H1 (cell line): ENCODE results near the gene FBXW8. TPM values are rescaled to one million over a fixed set of nuclear protein-coding genes. Genes with fewer than 3 reads are reported as not detected.

Experiments
- CTCF ChIA-PET: fragments of 300-600 bp; sonication (Branson Sonifier 250); formaldehyde crosslinking; loops from one replicate; lab custom pipeline; 2021; ENCODE audit not compliant: partially characterized antibody; lab: Charles Lee
- POLR2A ChIA-PET: fragments of 300-600 bp; sonication (Branson Sonifier 250); formaldehyde crosslinking; loops from one replicate; lab custom pipeline; 2021; ENCODE audit warnings: inconsistent platforms; ENCODE audit not compliant: partially characterized antibody; lab: Charles Lee
- DNase-seq, 2 experiments: peaks; one replicate each; pipeline versions ENCODE4 v3.0.0 to v3.0.0-alpha.2; 2010 to 2022; ENCODE audit warnings: low spot score in 2 of 2, low read depth in 1 of 2, mixed read lengths in 1 of 2
- FAIRE-seq: peaks from 2 replicates; lab custom pipeline; 2011; peaks lifted over from hg19 to GRCh38; lab: Jason Lieb, UNC
- H2AFZ ChIP-seq: 2 replicates; pipeline ENCODE4 v1.8.1; 2012; ENCODE audit warnings: low read length, inconsistent platforms
- H2AK5ac ChIP-seq: 2 replicates; pipeline ENCODE4 v1.6.1; 2013; ENCODE audit warnings: low read depth, low read length
- H2BK120ac ChIP-seq: replicated peaks from 2 replicates; pipeline ENCODE3; 2013; ENCODE audit warnings: low read depth, low read length, inconsistent platforms
- H2BK12ac ChIP-seq: 2 replicates; pipeline ENCODE4 v1.6.1; 2013; ENCODE audit warnings: low read depth, low read length
- H2BK15ac ChIP-seq: 2 replicates; pipeline ENCODE4 v1.6.1; 2013; ENCODE audit warnings: low read length
- H2BK20ac ChIP-seq: 2 replicates; pipeline ENCODE4 v1.6.1; 2013; ENCODE audit warnings: low read length
- H2BK5ac ChIP-seq: 2 replicates; pipeline ENCODE4 v1.6.1; 2013; ENCODE audit warnings: low read depth, low read length
- H3K14ac ChIP-seq: 2 replicates; pipeline ENCODE4 v1.6.1; 2013; ENCODE audit warnings: inconsistent platforms; ENCODE audit not compliant: insufficient read length
- H3K18ac ChIP-seq: 2 replicates; pipeline ENCODE4 v1.6.1; 2013; ENCODE audit warnings: low read length; ENCODE audit errors: extremely low read depth
- H3K23ac ChIP-seq: 2 replicates; pipeline ENCODE4 v1.6.1; 2013; ENCODE audit warnings: inconsistent platforms; ENCODE audit not compliant: insufficient read length
- H3K23me2 ChIP-seq: 2 replicates; pipeline ENCODE4 v1.6.1; 2013; ENCODE audit warnings: low read depth, low read length
- H3K27ac ChIP-seq: 2 replicates; pipeline ENCODE4 v1.6.1; 2011; ENCODE audit warnings: low read depth, low read length, inconsistent platforms
- H3K27me3 ChIP-seq, 4 experiments: replicated peaks in 1 of 4; 1 replicate in 1 of 4; 2 replicates in 3 of 4; pipeline versions ENCODE4 v1.6.1 to v1.8.1; 2011 to 2013; ENCODE audit warnings: low read length in 3 of 4, mild to moderate bottlenecking in 3 of 4, inconsistent platforms in 2 of 4, mixed read lengths in 2 of 4, moderate library complexity in 1 of 4; ENCODE audit not compliant: control insufficient read depth in 3 of 4, insufficient read depth in 3 of 4; ENCODE audit errors: extremely low read depth in 1 of 4
- H3K36me3 ChIP-seq, 4 experiments: 2 replicates each; pipeline versions ENCODE4 v1.6.1 to v1.8.1; 2011 to 2013; ENCODE audit warnings: mild to moderate bottlenecking in 4 of 4, low read length in 3 of 4, moderate library complexity in 2 of 4, control low read depth in 1 of 4, inconsistent platforms in 1 of 4; ENCODE audit not compliant: insufficient read depth in 4 of 4, control insufficient read depth in 2 of 4
- H3K4ac ChIP-seq: replicated peaks from 2 replicates; pipeline ENCODE3; 2013; ENCODE audit warnings: low read length, low read depth, mixed read lengths, inconsistent platforms; ENCODE audit not compliant: insufficient read length
- H3K4me1 ChIP-seq, 4 experiments: replicated peaks in 1 of 4; 1 replicate in 1 of 4; 2 replicates in 3 of 4; pipeline versions ENCODE4 v1.6.1 to v1.8.1; 2011 to 2013; ENCODE audit warnings: low read length in 3 of 4, inconsistent platforms in 2 of 4, mixed read lengths in 1 of 4; ENCODE audit not compliant: insufficient read depth in 4 of 4, control insufficient read depth in 3 of 4
- H3K4me2 ChIP-seq, 2 experiments: 2 replicates each; pipeline versions ENCODE4 v1.6.1 to v1.8.1; 2011 to 2013; ENCODE audit warnings: low read depth in 2 of 2, low read length in 2 of 2, control low read depth in 1 of 2, inconsistent platforms in 1 of 2, mild to moderate bottlenecking in 1 of 2; ENCODE audit not compliant: insufficient read depth in 1 of 2
- H3K4me3 ChIP-seq, 4 experiments: fragments of 200-600, 300-600 bp in 1 of 4; sonication (generic), shearing (Covaris generic), sonication (Bioruptor Twin) in 1 of 4; 2 replicates each; pipeline versions ENCODE4 v1.5.1 to v1.8.1; 2011 to 2016; ENCODE audit warnings: low read length in 4 of 4, low read depth in 3 of 4, control low read depth in 2 of 4, inconsistent platforms in 2 of 4, mild to moderate bottlenecking in 2 of 4, mixed read lengths in 1 of 4, moderate library complexity in 1 of 4; ENCODE audit not compliant: insufficient read depth in 2 of 4; ENCODE audit errors: extremely low read depth in 1 of 4
- H3K56ac ChIP-seq: replicated peaks from 2 replicates; pipeline ENCODE3; 2013; ENCODE audit warnings: low read depth, mild to moderate bottlenecking, mixed read lengths, low read length, inconsistent platforms; ENCODE audit not compliant: insufficient read length
- H3K79me1 ChIP-seq: 2 replicates; pipeline ENCODE4 v1.6.1; 2013; ENCODE audit warnings: low read depth, low read length, control low read depth
- H3K79me2 ChIP-seq, 2 experiments: 2 replicates each; pipeline versions ENCODE4 v1.6.1 to v1.8.1; 2012 to 2013; ENCODE audit warnings: low read length in 2 of 2, mild to moderate bottlenecking in 2 of 2, inconsistent platforms in 1 of 2; ENCODE audit not compliant: insufficient read depth in 2 of 2, control insufficient read depth in 1 of 2
- H3K9ac ChIP-seq, 4 experiments: replicated peaks in 1 of 4; 1 replicate in 1 of 4; 2 replicates in 3 of 4; pipeline versions ENCODE4 v1.6.1 to v1.8.1; 2011 to 2013; ENCODE audit warnings: low read depth in 3 of 4, low read length in 3 of 4, control low read depth in 2 of 4, mild to moderate bottlenecking in 2 of 4, moderate library complexity in 2 of 4, inconsistent platforms in 1 of 4; ENCODE audit errors: extremely low read depth in 1 of 4
- H3K9me3 ChIP-seq, 2 experiments: 2 replicates each; pipeline versions ENCODE4 v1.6.1 to v1.8.1; 2012 to 2013; ENCODE audit warnings: mild to moderate bottlenecking in 2 of 2, moderate library complexity in 2 of 2, control low read depth in 1 of 2, inconsistent platforms in 1 of 2, low read depth in 1 of 2, low read length in 1 of 2, mixed read lengths in 1 of 2; ENCODE audit not compliant: insufficient read depth in 2 of 2
- H4K20me1 ChIP-seq, 2 experiments: replicated peaks in 1 of 2; 2 replicates each; pipeline versions ENCODE3 to v1.8.1; 2011 to 2013; ENCODE audit warnings: inconsistent platforms in 2 of 2, low read length in 2 of 2, mild to moderate bottlenecking in 1 of 2; ENCODE audit not compliant: insufficient read depth in 2 of 2, control insufficient read depth in 1 of 2
- H4K5ac ChIP-seq: 2 replicates; pipeline ENCODE4 v1.6.1; 2013; ENCODE audit warnings: low read length, low read depth, mixed read lengths, inconsistent platforms; ENCODE audit not compliant: insufficient read length
- H4K8ac ChIP-seq: 2 replicates; pipeline ENCODE4 v1.8.0; 2013; ENCODE audit warnings: mild to moderate bottlenecking, moderate library complexity, low read length, inconsistent platforms; ENCODE audit not compliant: insufficient read depth; ENCODE audit errors: extremely low read depth
- H4K91ac ChIP-seq: replicated peaks from 2 replicates; pipeline ENCODE3; 2013; ENCODE audit warnings: low read length, mixed read lengths, inconsistent platforms; ENCODE audit not compliant: insufficient read length
- ASH2L ChIP-seq: fragments of 200-600, 300-600 bp; sonication (generic); IDR thresholded peaks from one replicate; pipeline ENCODE4 v1.7.1; 2017; ENCODE audit warnings: low read length
- CEBPB ChIP-seq: IDR thresholded peaks from 2 replicates; pipeline ENCODE4 v1.6.1; 2012; ENCODE audit warnings: low read depth, low read length
- CREB1 ChIP-seq: IDR thresholded peaks from 2 replicates; pipeline ENCODE4 v1.6.1; 2012; ENCODE audit warnings: inconsistent platforms
- CTBP2 ChIP-seq: IDR thresholded peaks from 2 replicates; pipeline ENCODE4 v1.7.0; 2011; ENCODE audit warnings: borderline replicate concordance, mild to moderate bottlenecking, moderate library complexity, mixed read lengths, low read length; ENCODE audit not compliant: insufficient read depth, insufficient read length
- FOSL1 ChIP-seq: IDR thresholded peaks from 2 replicates; pipeline ENCODE4 v1.6.1; 2011; ENCODE audit warnings: mild to moderate bottlenecking, low read depth, low read length, moderate library complexity; ENCODE audit not compliant: insufficient read depth
- GABPA ChIP-seq: IDR thresholded peaks from 2 replicates; pipeline ENCODE4 v1.6.1; 2011; ENCODE audit warnings: mild to moderate bottlenecking, low read length, moderate library complexity, borderline replicate concordance; ENCODE audit not compliant: insufficient read depth
- HDAC2 ChIP-seq, 2 experiments: fragments of 300-600 bp in 1 of 2; sonication (generic) in 1 of 2; IDR thresholded peaks; 2 replicates each; pipeline ENCODE4 v1.6.1; 2011 to 2012; ENCODE audit warnings: low read depth in 2 of 2, low read length in 2 of 2, mild to moderate bottlenecking in 2 of 2, moderate library complexity in 2 of 2, borderline replicate concordance in 1 of 2, inconsistent platforms in 1 of 2
- HDAC6 ChIP-seq: IDR thresholded peaks from one replicate; pipeline ENCODE4 v1.7.1; 2012; ENCODE audit warnings: low read depth, mild to moderate bottlenecking, inconsistent platforms, low read length, moderate library complexity
- JUND ChIP-seq: IDR thresholded peaks from 2 replicates; pipeline ENCODE4 v1.6.1; 2011; ENCODE audit warnings: mild to moderate bottlenecking, improper control_type of control experiment, low read length
- KDM4A ChIP-seq: IDR thresholded peaks from one replicate; pipeline ENCODE4 v1.7.1; 2012; ENCODE audit warnings: low read depth, mild to moderate bottlenecking, moderate library complexity, low read length, inconsistent platforms; ENCODE audit not compliant: severe bottlenecking
- MAFK ChIP-seq: IDR thresholded peaks from 2 replicates; pipeline ENCODE4 v1.6.1; 2012; ENCODE audit warnings: low read depth, mild to moderate bottlenecking, improper control_type of control experiment, low read length
- PHF8 ChIP-seq: fragments of 200-600 bp; sonication (generic); conservative IDR thresholded peaks from 2 replicates; pipeline ENCODE4 v1.7.1; 2012; ENCODE audit warnings: low read depth, mild to moderate bottlenecking, inconsistent platforms, low read length, moderate library complexity
- SIN3A ChIP-seq, 2 experiments: IDR thresholded peaks in 1 of 2; conservative IDR thresholded peaks in 1 of 2; 2 replicates each; pipeline ENCODE4 v1.6.1; 2011 to 2012; ENCODE audit warnings: low read length in 2 of 2, improper control_type of control experiment in 1 of 2, low read depth in 1 of 2, mild to moderate bottlenecking in 1 of 2
- SP2 ChIP-seq: IDR thresholded peaks from 2 replicates; pipeline ENCODE4 v1.6.1; 2012; ENCODE audit warnings: mild to moderate bottlenecking, low read length, inconsistent platforms
- WGBS, 2 experiments: shearing (Covaris generic) in 1 of 2; methylation state at CpG; one replicate each; pipeline versions ENCODE4 v1.1.6 to v1.1.7; 2013 to 2015; ENCODE audit warnings: low lambda C conversion rate in 2 of 2, mixed read lengths in 2 of 2, inconsistent platforms in 1 of 2, low coverage in 1 of 2, missing lambda C conversion rate in 1 of 2; ENCODE audit not compliant: insufficient replicate concordance in 2 of 2, insufficient coverage in 1 of 2, insufficient read length in 1 of 2; ENCODE audit errors: extremely low coverage in 1 of 2, missing lambda C conversion rate in 1 of 2; 5-methylcytosine and 5-hydroxymethylcytosine counted together
- polyA plus RNA-seq, 7 experiments: library from polyadenylated mRNA; depleted of rRNA in 3 of 7; stranded (reverse) in 5 of 7; unstranded in 2 of 7; fragments of >200 nt in 5 of 7; fragments of 200-250 nt in 2 of 7; gene quantifications; 1 replicate in 5 of 7; 2 replicates in 1 of 7; 4 replicates in 1 of 7; pipeline versions ENCODE4 v1.2.1 to v1.2.3, GENCODE V29; 2011 to 2013; ENCODE audit warnings: missing spikeins in 2 of 7, mixed read lengths in 2 of 7
- total RNA-seq: library from RNA; stranded (reverse); fragmentation: NEBNext Ultra II Directional; extraction: Animal tissue kit (Norgen Biotek cat#: 25700); gene quantifications from 2 replicates; pipeline ENCODE4 v1.2.1, GENCODE V29; 2021

Gene FBXW8
- total and polyA plus RNA-seq, 2 of the 8 experiments (the other 6 are each of a cell fraction or from before 2014, with no cell fraction given), result 15.8 to 16.0 TPM

DNA sequence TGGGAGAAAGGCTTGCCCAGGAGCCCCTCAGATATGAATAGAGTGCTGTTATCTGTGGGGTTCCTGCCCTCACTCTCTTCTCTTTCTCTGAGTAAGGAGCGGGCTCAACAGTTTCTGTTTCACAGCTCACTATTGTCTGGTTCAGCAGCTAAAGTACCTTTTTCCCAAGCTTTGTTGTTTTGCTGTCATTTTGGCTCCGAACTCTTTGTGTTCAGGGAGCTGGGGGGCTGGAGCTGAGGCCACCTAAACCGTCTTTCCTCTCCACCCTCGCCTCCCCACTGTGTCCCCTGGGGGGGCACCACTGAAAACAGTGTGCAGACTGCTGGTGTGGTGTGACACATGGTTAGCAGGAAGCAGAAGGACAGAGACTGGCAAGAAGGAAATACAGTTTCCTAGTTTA lies 51.4 kb downstream of the FBXW8 start:
- Histone ChIP-seq H3K4me3 (no peak overlapping the region), H2BK20ac (no peak overlapping the region), H3K79me2 (no peaks in the 10 kb centered on the region), H3K14ac (no peak overlapping the region), H4K5ac (no peak overlapping the region), H3K36me3 (peaks cover 0 to 6% (median 4%) of the 10 kb centered on the region in 4 experiments; a peak in 3 of 8 replicates), H4K8ac (no peak overlapping the region), H3K18ac (no peak overlapping the region), H3K23me2 (no peaks in the 10 kb centered on the region; the same call in 1 of the 2 replicates), H3K4me1 (peaks cover 0 to 3% (median 0%) of the 10 kb centered on the region in 4 experiments; a peak in 2 of 7 replicates), H3K23ac (no peak overlapping the region), H4K91ac (no peak overlapping the region), H2BK120ac (no peak overlapping the region), H2AFZ (no peak overlapping the region), H4K20me1 (peaks cover 0 to 3% of the 10 kb centered on the region in 2 experiments), H3K56ac (no peak overlapping the region), H3K9ac (no peak overlapping the region), H3K9me3 (no peaks in the 10 kb centered on the region), H3K27me3 (no peaks in the 10 kb centered on the region), H2BK5ac (no peak overlapping the region), H3K27ac (no peak overlapping the region), H3K4ac (no peak overlapping the region), H2BK15ac (no peak overlapping the region), H2BK12ac (no peak overlapping the region), H2AK5ac (no peak overlapping the region), H3K79me1 (no peaks in the 10 kb centered on the region), H3K4me2 (no peak overlapping the region)
- DNase-seq (no peak), FAIRE-seq (no peak)
- CTCF ChIA-PET, result interaction anchor here (1.6 kb wide), 1 partner anchor 17 kb away, joined by 3 read pairs; no protein-coding TSS in a partner anchor
- POLR2A ChIA-PET, result interaction anchor here (1.1 kb wide), 1 partner anchor 16 kb away, joined by 3 read pairs; no protein-coding TSS in a partner anchor
- WGBS, 2 experiments, result 83% methylated on average over 4 of the region's 4 CpGs; no CpG with 5 or more reads in 1 of the 2 experiments
- TF ChIP-seq CTBP2 (no peak), JUND (no peak), SIN3A (conservative IDR thresholded peaks at IDR 0.05 in 1 of 2, IDR thresholded peaks at IDR 0.05 in 1 of 2; ENCODE audit: low read depth in 1 of 2, low read length in 2 of 2) (no peak), ASH2L (no peak), FOSL1 (no peak), PHF8 (no peak), CEBPB (no peak), MAFK (no peak), CREB1 (no peak), HDAC6 (no peak), SP2 (no peak), HDAC2 (IDR thresholded peaks at IDR 0.05; ENCODE audit: borderline replicate concordance in 1 of 2, low read depth in 2 of 2, low read length in 2 of 2) (no peak), KDM4A (no peak), GABPA (no peak)
